SK-N-SH treated with all-trans-retinoic acid at 6 μM for 48 hours (cell line): ENCODE data around the gene ARHGAP15.

Experiments used
- ATAC-seq: fragments of 200-7000 bp; cut with Tn5 transposase; 3 replicates; pipeline ENCODE4 v1.9.1; 2020; ENCODE audit warnings: mild to moderate bottlenecking, moderate library complexity
- ARNTL ChIP-seq: fragments of 450-650 bp; formaldehyde crosslinking; IDR thresholded peaks from 2 replicates; pipeline ENCODE4 v1.5.0; 2020; ENCODE audit warnings: low read depth, mild to moderate bottlenecking, moderate library complexity, borderline replicate concordance
- BACH2 ChIP-seq: fragments of 250-450 bp; sonication (Bioruptor Pico); IDR thresholded peaks from 2 replicates; pipeline ENCODE4 v1.9.0; 2021; ENCODE audit warnings: mild to moderate bottlenecking, borderline replicate concordance
- CREB5 ChIP-seq: fragments of 250-450 bp; sonication (Bioruptor Pico); IDR thresholded peaks from 2 replicates; pipeline ENCODE4 v1.5.1; 2020; ENCODE audit warnings: low read depth, mild to moderate bottlenecking, moderate library complexity
- CSDC2 ChIP-seq: fragments of 250-450 bp; sonication (Bioruptor Pico); IDR thresholded peaks from 2 replicates; pipeline ENCODE4 v1.5.0; 2020; ENCODE audit warnings: mild to moderate bottlenecking, moderate library complexity
- ESRRG ChIP-seq: fragments of 250-450 bp; sonication (Bioruptor Pico); IDR thresholded peaks from 2 replicates; pipeline ENCODE4 v1.6.1; 2021; ENCODE audit warnings: mild to moderate bottlenecking
- ISL1 ChIP-seq: fragments of 250-450 bp; sonication (Bioruptor Pico); IDR thresholded peaks from 2 replicates; pipeline ENCODE4 v2.1.2; 2022; ENCODE audit warnings: mild to moderate bottlenecking, moderate library complexity
- OSR1 ChIP-seq: fragments of 250-450 bp; sonication (Bioruptor Pico); IDR thresholded peaks from 2 replicates; pipeline ENCODE4 v1.8.0; 2022; ENCODE audit warnings: moderate library complexity, mild to moderate bottlenecking, inconsistent platforms
- PATZ1 ChIP-seq: fragments of 250-450 bp; sonication (Bioruptor Pico); IDR thresholded peaks from 2 replicates; pipeline ENCODE4 v1.8.0; 2020; ENCODE audit warnings: mild to moderate bottlenecking, moderate library complexity, borderline replicate concordance
- POU6F1 ChIP-seq: fragments of 250-450 bp; sonication (Bioruptor Pico); IDR thresholded peaks from 2 replicates; pipeline ENCODE4 v1.8.0; 2021; ENCODE audit warnings: low read depth, mild to moderate bottlenecking, moderate library complexity, borderline replicate concordance
- PPARA ChIP-seq: fragments of 250-450 bp; sonication (Bioruptor Pico); IDR thresholded peaks from 2 replicates; pipeline ENCODE4 v1.5.0; 2020; ENCODE audit warnings: mild to moderate bottlenecking, borderline replicate concordance
- RARB ChIP-seq: fragments of 250-450 bp; sonication (Bioruptor Pico); IDR thresholded peaks from 2 replicates; pipeline ENCODE4 v1.8.0; 2021; ENCODE audit warnings: mild to moderate bottlenecking, moderate library complexity
- SNAI2 ChIP-seq: fragments of 250-450 bp; sonication (Bioruptor Pico); IDR thresholded peaks from 2 replicates; pipeline ENCODE4 v1.5.0; 2020; ENCODE audit warnings: mild to moderate bottlenecking, moderate library complexity
- TCF4 ChIP-seq: fragments of 250-450 bp; sonication (Bioruptor Pico); IDR thresholded peaks from 2 replicates; pipeline ENCODE4 v1.8.0; 2021; ENCODE audit warnings: mild to moderate bottlenecking, moderate library complexity, borderline replicate concordance
- TOX ChIP-seq: fragments of 250-450 bp; sonication (Bioruptor Pico); IDR thresholded peaks from 2 replicates; pipeline ENCODE4 v1.8.0; 2021; ENCODE audit warnings: mild to moderate bottlenecking, moderate library complexity, borderline replicate concordance
- TSHZ2 ChIP-seq: fragments of 250-450 bp; sonication (Bioruptor Pico); IDR thresholded peaks from 2 replicates; pipeline ENCODE4 v1.5.0; 2020; ENCODE audit warnings: mild to moderate bottlenecking, moderate library complexity
- ZNF70 ChIP-seq: fragments of 450-650 bp; formaldehyde crosslinking; IDR thresholded peaks from 2 replicates; pipeline ENCODE4 v1.5.0; 2020; ENCODE audit warnings: mild to moderate bottlenecking, moderate library complexity
- ZNF8 ChIP-seq: fragments of 450-650 bp; formaldehyde crosslinking; IDR thresholded peaks from 2 replicates; pipeline ENCODE4 v1.5.0; 2020; ENCODE audit warnings: mild to moderate bottlenecking, moderate library complexity

The ARHGAP15 gene

GRCh38 chr2:143572421-143572820 is 443.2 kb downstream of the ARHGAP15 start:
- no peak for ATAC-seq
- TF ChIP-seq RARB (CRISPR knock-in tag) (no peak), CREB5 (CRISPR knock-in tag) (no peak), SNAI2 (CRISPR knock-in tag) (no peak), TOX (CRISPR knock-in tag) (no peak)

- TF ChIP-seq PATZ1 (CRISPR knock-in tag) (no peak), ZNF8 (CRISPR knock-in tag) (no peak), POU6F1 (CRISPR knock-in tag) (no peak), BACH2 (no peak), ZNF70 (CRISPR knock-in tag) (no peak), ARNTL (no peak)
- ATAC-seq: no peak
Observed at GRCh38 chr2:143574069-143574468, 444.9 kb downstream of the ARHGAP15 start.

- peak; percentile 77 for ATAC-seq
- TF ChIP-seq PATZ1 (CRISPR knock-in tag) (no peak), TCF4 (no peak), ISL1 (no peak)
- TF ChIP-seq, all 23 proteins: peak for 0
Observed at GRCh38 chr2:143575340-143575739, 446.1 kb downstream of the ARHGAP15 start.

- no peak for ATAC-seq
- no peak for TF ChIP-seq CREB5 (CRISPR knock-in tag)
- TF ChIP-seq RARB (CRISPR knock-in tag): no peak
- no peak for TF ChIP-seq ESRRG (CRISPR knock-in tag)
- no peak for TF ChIP-seq ZNF70 (CRISPR knock-in tag)
- TF ChIP-seq OSR1 (CRISPR knock-in tag): no peak
Observed at GRCh38 chr2:143577489-143577888, 448.3 kb downstream of the ARHGAP15 start.

- no peak for TF ChIP-seq CREB5 (CRISPR knock-in tag)
- no peak for TF ChIP-seq PPARA (CRISPR knock-in tag)
- TF ChIP-seq OSR1 (CRISPR knock-in tag): no peak
- no peak for TF ChIP-seq TSHZ2 (CRISPR knock-in tag)
- TF ChIP-seq CSDC2: no peak
- TF ChIP-seq ZNF8 (CRISPR knock-in tag): no peak
- no peak for TF ChIP-seq PATZ1 (CRISPR knock-in tag)
- no peak for ATAC-seq
Observed at GRCh38 chr2:143579456-143579855, 450.2 kb downstream of the ARHGAP15 start.
